Measurements from ENCODE around the gene INTS1.

GRCh38 chr7:1535100-1535458 lies 30.9 kb upstream of the INTS1 start:
- TF ChIP-seq TAF1 (IDR thresholded peaks at IDR 0.05; ENCODE audit: low read depth) (no peak), CREB1 (IDR thresholded peaks at IDR 0.05; ENCODE audit: low read depth) (no peak), REST (IDR thresholded peaks at IDR 0.05; ENCODE audit: low read depth) (no peak), EGR1 (IDR thresholded peaks at IDR 0.05) (no peak), YY1 (IDR thresholded peaks at IDR 0.05; ENCODE audit: low read depth) (no peak), MAX (IDR thresholded peaks at IDR 0.05) (no peak), EP300 (IDR thresholded peaks at IDR 0.05; ENCODE audit: borderline replicate concordance) (no peak)
